ENCODE data around the gene KRTAP5-3. TPM values are rescaled to one million over a fixed set of nuclear protein-coding genes. Genes with fewer than 3 reads are reported as not detected.

KRTAP5-3 gene
- total RNA-seq, 1 donor from 2014 or later = not detected

- H3K36me3 ChIP-seq = peaks cover 11% of the 10 kb centered on the region
- peaks cover 21% of the 10 kb centered on the region for H3K4me1 ChIP-seq
- DNase-seq (peak; percentile 63), ATAC-seq (peak; percentile 9 to 35)
- peak overlapping the region; percentile 85 for H3K27ac ChIP-seq
- H3K4me3 ChIP-seq = peak overlapping the region; percentile 36
- no peaks in the 10 kb centered on the region for H3K9me3 ChIP-seq
- peaks cover 5% of the 10 kb centered on the region for H3K27me3 ChIP-seq (ENCODE audit: low read depth)
- TF ChIP-seq, protein P1, sequence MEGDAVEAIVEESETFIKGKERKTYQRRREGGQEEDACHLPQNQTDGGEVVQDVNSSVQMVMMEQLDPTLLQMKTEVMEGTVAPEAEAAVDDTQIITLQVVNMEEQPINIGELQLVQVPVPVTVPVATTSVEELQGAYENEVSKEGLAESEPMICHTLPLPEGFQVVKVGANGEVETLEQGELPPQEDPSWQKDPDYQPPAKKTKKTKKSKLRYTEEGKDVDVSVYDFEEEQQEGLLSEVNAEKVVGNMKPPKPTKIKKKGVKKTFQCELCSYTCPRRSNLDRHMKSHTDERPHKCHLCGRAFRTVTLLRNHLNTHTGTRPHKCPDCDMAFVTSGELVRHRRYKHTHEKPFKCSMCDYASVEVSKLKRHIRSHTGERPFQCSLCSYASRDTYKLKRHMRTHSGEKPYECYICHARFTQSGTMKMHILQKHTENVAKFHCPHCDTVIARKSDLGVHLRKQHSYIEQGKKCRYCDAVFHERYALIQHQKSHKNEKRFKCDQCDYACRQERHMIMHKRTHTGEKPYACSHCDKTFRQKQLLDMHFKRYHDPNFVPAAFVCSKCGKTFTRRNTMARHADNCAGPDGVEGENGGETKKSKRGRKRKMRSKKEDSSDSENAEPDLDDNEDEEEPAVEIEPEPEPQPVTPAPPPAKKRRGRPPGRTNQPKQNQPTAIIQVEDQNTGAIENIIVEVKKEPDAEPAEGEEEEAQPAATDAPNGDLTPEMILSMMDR (IDR thresholded peaks at IDR 0.05) = no peak
- intact Hi-C loops (cut with DNase I) = no loop called here
Observed at GRCh38 chr11:1557904-1558774, 50.1 kb downstream of the KRTAP5-3 start.

Other genes starting within 250 kb of the KRTAP5-3 start
- gene BRSK2, start 218.5 kb downstream of the KRTAP5-3 start, total RNA-seq = 0.62 TPM
- 50.4 TPM for gene MOB2, start 121.7 kb downstream of the KRTAP5-3 start, total RNA-seq
- gene DUSP8, start 36.2 kb downstream of the KRTAP5-3 start, total RNA-seq = 8.9 TPM
- gene KRTAP5-1, start 23.2 kb downstream of the KRTAP5-3 start, total RNA-seq = not detected
- gene KRTAP5-2, start 10.2 kb downstream of the KRTAP5-3 start, total RNA-seq = not detected
- gene KRTAP5-4, start 13.7 kb upstream of the KRTAP5-3 start, total RNA-seq = not detected
- gene KRTAP5-5, start 21.3 kb upstream of the KRTAP5-3 start, total RNA-seq = not detected
- gene KRTAP5-6, start 88.7 kb upstream of the KRTAP5-3 start, total RNA-seq = not detected
- gene IFITM10, start 142.1 kb upstream of the KRTAP5-3 start, total RNA-seq = 9.2 TPM
- gene CTSD, start 155.5 kb upstream of the KRTAP5-3 start, total RNA-seq = 2,919 TPM
- gene SYT8, start 226.5 kb upstream of the KRTAP5-3 start, total RNA-seq = 18.5 TPM
- 17.7 TPM for gene TNNI2, start 230.5 kb upstream of the KRTAP5-3 start, total RNA-seq
- 90.4 TPM for gene LSP1, start 244.6 kb upstream of the KRTAP5-3 start, total RNA-seq

Measured in lower lobe of right lung (tissue), 2 donors.